ENCODE results near the gene KLHL26.

Gene KLHL26

DNA sequence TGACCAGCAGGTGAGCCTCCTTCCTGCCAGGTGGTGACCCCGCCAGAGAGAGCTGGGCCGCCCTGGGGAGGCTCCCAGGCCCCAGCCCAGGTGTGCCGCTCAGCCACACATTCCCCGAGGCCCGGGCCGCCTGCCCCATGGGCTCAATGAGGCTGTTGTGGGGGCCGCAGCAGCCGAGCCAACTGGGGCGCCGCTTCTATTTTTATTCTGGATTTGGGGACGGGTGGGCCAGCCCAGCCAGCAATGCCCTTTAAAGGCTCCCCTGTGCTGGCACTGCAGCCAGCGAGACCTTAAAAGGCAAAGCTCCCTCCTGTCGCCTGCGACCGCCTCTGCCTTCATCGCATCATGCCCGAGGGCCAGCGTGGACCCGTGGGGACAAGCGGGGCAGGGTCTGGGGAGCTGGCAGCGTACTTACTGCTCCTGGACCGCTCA is 29.0 kb downstream of the KLHL26 start:
- TF ChIP-seq CTCF (IDR thresholded peaks at IDR 0.05) (no peak), ZFX (IDR thresholded peaks at IDR 0.05; ENCODE audit: borderline replicate concordance) (no peak)

GRCh38 chr19:18666317-18666716 is 29.5 kb downstream of the KLHL26 start:
- no peak for TF ChIP-seq ZFX (IDR thresholded peaks at IDR 0.05; ENCODE audit: borderline replicate concordance)
- TF ChIP-seq CTCF (IDR thresholded peaks at IDR 0.05) = no peak
- H3K27ac ChIP-seq = no peak overlapping the region

More for the DNA sequence above, 29.0 kb downstream of the KLHL26 start:
- no peak overlapping the region for H3K27ac ChIP-seq

DNA sequence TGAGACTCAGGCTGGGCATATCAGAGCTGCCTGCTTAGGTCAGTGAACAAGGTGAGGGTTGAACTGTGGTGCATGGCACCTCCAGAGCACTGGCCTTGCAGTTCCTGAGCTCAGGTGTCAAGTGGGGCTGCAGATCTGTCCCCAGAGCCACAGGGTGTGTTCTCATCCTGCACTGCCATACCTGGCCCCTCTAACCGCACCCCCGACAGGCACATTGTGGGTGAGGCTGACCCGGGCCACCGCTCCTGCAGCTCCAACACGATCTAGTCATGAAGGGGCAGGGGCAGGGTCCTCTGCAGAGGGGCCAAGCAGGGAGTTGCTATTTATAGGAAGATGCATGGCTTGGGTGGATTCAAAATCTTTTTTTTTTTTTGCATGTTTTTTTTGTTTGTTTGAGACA is 30.0 kb downstream of the KLHL26 start:
- no peak overlapping the region for H3K27ac ChIP-seq
- TF ChIP-seq ZFX (IDR thresholded peaks at IDR 0.05; ENCODE audit: borderline replicate concordance) (no peak), CTCF (IDR thresholded peaks at IDR 0.05) (no peak)

- TF ChIP-seq CTCF (IDR thresholded peaks at IDR 0.05) (no peak), ZFX (IDR thresholded peaks at IDR 0.05; ENCODE audit: borderline replicate concordance) (no peak)
- H3K27ac ChIP-seq = no peak overlapping the region
These were observed 30.9 kb downstream of the KLHL26 start for GRCh38 chr19:18667531-18668251.

- no peak for TF ChIP-seq ZFX (IDR thresholded peaks at IDR 0.05; ENCODE audit: borderline replicate concordance)
- TF ChIP-seq CTCF (IDR thresholded peaks at IDR 0.05) = no peak
- H3K27ac ChIP-seq = no peak overlapping the region
These were observed 31.4 kb downstream of the KLHL26 start for GRCh38 chr19:18668252-18668631.

DNA sequence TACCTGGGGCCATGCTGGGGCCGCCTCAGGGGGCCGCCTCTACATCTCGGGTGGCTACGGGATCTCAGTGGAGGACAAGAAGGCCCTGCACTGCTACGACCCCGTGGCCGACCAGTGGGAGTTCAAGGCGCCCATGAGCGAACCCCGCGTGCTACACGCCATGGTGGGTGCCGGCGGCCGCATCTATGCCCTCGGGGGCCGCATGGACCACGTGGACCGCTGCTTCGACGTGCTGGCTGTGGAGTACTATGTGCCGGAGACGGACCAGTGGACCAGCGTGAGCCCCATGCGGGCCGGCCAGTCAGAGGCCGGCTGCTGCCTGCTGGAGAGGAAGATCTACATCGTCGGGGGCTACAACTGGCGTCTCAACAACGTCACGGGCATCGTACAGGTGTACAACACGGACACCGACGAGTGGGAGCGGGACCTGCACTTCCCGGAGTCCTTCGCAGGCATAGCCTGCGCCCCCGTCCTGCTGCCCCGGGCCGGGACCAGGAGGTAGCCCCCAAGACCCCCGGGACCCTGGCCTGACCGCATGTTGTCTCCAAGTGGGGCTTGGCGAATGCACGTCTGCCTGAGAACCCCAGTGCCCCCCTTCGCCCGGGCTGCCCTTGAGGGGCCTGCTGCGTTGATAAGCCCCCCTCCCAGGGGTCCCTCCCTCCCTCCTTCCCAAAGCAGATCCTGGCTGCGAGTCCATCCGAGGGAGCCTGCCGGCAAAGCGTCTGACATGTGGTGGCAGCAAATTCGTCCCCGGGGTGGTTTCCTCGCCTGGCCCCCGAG is 32.1 kb downstream of the KLHL26 start:
- TF ChIP-seq CTCF (IDR thresholded peaks at IDR 0.05) (no peak), ZFX (IDR thresholded peaks at IDR 0.05; ENCODE audit: borderline replicate concordance) (no peak)
- no peak overlapping the region for H3K27ac ChIP-seq

DNA sequence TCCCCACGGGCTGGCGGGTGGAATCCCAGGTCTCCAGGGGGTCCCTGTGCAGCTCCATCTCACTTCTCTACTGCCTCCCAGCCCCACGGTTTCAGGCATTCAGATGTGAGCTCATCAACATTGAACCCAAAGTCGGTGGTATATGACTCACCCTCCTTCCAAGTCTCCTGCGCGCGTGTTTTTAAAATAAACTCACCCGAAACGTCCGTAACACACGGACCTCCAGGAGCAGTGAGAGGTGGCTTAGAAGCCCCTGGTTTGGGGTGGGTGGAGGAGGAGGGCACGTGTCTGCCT is 32.6 kb downstream of the KLHL26 start:
- TF ChIP-seq ZFX (IDR thresholded peaks at IDR 0.05; ENCODE audit: borderline replicate concordance) = no peak
- TF ChIP-seq CTCF (IDR thresholded peaks at IDR 0.05) = no peak
- H3K27ac ChIP-seq = no peak overlapping the region
